Brain pericyte (primary cell): ENCODE measurements around the gene RBM19.

Experiments used
- DNase-seq: peaks from one replicate; pipeline ENCODE4 v3.0.0-alpha.2; 2012; ENCODE audit warnings: low read depth, low spot score

Gene RBM19

GRCh38 chr12:113855998-113856397, 110.1 kb downstream of the RBM19 start:
- no peak for DNase-seq

GRCh38 chr12:113854385-113855142, 111.6 kb downstream of the RBM19 start:
- DNase-seq = no peak

GRCh38 chr12:113853491-113853890, 112.6 kb downstream of the RBM19 start:
- no peak for DNase-seq

GRCh38 chr12:113852695-113853490, 113.2 kb downstream of the RBM19 start:
- DNase-seq = no peak

DNA sequence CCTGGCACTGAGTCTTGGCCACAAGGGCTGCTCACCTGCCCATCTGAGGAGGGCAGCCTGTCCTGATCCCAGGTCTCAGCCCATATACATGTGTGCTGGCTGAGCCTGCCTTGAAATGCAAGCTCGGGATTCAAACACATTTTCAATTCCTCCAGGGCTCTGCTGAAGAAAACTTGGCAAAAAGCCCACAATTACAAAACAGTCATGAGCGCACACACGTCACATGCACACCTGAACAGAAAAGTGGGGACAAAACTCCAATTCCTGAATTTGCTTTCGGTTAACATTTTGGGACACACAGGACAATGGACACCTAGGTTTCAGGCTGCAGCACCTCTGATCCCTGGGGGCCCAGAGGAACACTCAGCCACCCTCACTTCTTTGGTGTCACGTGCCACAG, 113.9 kb downstream of the RBM19 start:
- no peak for DNase-seq

DNA sequence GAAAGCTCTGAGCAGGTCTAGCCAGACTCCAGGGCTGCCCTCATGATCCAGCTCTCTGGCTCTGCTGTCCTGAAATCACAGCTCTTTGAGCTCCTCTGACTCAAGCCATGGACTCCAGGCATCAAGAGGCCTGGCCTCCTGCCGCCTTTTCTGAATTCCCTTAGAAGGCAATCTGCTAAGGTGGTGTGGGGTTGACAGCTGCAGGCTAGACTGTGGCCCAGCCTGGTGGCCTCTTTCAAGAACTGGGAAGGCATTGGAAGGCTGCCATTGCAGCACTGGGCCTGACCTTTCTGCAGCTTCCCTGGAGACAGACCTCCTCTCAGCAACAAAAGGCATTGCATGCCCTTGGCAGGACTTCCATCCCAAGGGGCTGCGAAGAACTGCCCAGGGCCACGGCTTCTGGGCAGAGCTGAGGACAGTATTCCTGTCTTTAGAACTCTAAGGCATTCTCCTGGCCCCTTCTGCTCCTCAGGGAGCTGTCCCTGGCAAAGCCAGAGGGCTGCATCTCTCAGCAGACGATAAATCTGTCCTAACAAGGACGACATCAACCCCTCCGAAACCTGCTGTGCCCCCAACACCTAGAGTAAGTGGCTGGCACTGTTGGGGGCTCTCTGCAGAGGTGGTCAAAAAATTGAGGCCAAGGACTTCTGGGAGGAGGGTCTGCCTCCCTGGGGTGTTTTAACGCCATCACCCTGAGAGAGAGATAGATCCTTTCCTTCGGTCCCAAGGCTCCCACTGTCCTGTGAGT, 115.6 kb downstream of the RBM19 start:
- no peak for DNase-seq

GRCh38 chr12:113847856-113848255, 118.3 kb downstream of the RBM19 start:
- no peak for DNase-seq

GRCh38 chr12:113846883-113847755, 119.0 kb downstream of the RBM19 start:
- no peak for DNase-seq

- DNase-seq = no peak
Observed at GRCh38 chr12:113845900-113846674, 120.0 kb downstream of the RBM19 start.

DNA sequence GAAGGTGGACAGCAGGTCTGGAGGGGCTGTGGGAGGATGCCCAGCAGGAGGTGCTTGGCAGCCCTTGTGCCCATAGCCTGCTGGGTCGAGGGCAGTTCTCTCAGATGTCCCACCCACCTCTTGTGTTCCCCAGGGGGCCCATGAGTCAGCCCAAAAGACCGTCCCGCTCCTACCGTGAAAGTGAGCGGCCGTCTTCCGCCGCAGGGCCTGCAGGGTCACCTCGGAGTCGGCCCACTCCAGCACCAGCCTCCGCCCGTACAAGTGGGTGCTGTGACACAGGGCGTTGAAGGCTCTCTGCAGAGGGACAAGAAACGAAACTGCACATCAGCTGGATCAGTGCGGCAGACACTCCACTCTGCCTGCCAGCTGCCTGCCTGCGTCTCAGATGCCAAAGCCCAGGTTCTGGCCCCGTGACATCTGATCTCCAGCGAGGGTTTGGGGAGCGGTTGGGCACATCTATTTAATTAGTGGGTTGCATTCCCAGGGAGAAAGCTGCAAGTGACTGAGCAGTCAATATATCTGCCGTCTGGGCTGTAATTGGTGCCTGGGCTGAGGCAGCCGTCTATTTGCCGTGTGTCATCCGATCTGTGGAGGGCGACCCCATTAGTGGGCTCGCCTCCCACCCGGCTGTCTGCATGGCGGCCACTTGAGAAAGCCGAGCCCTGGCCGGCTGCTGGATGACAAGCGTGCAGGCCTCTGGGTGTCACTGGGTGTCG, 121.5 kb downstream of the RBM19 start:
- no peak for DNase-seq

DNA sequence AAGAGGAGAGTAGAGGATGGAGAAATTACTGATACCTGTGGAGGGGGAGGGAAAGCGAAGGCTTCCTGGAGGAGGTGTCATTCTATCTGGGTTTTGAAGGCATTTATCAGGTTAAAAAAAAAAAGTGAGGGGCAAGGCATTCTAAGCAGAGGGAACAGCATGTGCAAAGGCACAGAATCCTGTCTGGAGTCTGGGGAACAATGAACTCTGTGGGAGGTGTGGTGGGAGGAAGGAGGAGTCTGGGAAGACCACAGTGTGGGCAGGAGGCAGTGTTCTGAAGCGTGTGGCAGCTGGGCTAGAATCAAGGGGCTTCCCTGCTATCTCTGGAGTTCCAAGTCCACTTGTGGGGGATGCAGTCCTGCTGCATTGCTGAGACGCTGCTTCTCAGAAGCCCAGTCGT, 123.4 kb downstream of the RBM19 start:
- no peak for DNase-seq

GRCh38 chr12:113841786-113842185, 124.3 kb downstream of the RBM19 start:
- DNase-seq = no peak

DNA sequence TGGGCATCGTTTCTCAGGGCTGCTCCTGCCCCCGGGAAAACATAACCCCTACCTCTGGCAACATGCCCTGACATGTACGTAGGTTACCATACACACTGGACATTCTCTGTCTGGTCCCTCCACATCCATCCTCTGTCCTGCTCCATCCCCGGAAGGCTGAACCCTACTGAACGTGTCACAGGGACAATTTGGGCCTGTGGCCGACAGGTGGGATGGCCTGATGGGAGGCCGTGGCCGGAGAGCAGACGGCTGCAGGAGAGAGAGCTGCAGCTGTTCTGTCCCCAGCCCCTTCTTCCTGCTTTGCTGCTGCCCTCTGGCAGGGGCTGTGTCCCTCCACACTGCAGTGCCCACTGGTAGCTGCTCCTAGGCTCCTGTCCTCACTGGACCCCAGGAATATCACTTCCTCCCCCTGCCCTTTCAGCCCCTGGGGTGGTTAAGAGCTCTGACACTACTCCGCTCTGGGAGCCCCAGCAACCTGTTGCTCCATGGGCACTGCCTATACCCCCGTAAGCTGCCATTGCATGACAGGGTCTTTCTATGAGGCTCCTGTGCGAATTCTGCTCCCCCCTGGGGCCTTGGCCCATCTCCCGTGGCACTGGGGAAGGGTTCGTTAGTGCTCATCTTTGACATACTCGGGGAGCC, 125.6 kb downstream of the RBM19 start:
- no peak for DNase-seq

DNA sequence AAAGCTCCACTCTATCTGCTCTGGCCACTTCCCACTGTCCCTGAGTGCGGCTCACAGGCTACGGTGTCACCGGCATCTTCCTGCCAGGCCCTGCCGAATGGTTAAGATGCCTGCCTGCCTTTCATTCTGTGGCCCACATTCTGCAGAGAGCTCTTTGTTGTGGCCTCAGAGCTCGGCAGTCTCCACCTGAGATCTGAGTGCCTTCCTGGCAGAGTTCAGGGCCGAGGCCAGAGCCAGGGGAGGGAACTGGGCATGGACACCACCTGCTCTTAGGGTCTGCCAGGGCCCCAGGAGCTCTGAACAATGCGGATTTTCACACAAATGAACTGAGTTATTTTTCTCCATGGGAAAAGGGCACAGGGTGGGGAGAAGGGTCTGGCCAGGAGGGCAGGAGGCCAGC, 127.2 kb downstream of the RBM19 start:
- no peak for DNase-seq

DNA sequence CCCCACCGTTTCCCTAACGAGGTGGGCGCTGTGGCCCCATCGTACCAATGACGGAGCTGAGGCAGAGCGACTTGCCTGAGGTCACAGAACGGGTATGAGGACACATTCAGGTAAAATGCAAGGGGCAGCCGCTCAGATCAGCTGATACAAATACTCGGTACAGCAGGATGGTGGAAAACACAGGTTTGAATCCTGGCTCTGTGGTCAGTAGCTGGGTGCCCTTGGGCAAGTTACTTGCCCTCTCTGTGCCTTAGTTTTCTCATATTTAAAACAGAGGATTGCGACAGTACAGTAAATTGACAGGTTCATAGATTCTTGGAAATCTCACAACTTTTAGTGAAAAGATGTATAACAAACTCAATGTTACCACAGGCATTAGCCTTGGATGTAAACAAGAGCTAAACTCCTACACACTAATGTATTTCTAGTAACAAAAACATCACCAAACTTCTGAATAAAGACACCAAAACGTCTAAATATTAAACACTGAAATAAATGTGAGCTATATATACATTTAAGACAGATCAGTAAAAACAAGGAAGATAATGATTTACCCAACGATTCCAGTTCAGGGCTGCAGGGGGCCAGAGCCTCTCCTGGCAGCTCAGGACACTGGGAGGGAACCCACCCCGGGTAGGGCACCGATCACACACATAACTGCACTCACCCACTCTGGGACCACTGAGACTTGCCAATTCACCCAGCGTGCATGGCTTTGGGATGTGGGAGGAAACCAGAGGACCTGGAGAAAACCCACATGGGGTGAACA, 128.4 kb downstream of the RBM19 start:
- DNase-seq = no peak

GRCh38 chr12:113837084-113837483, 129.0 kb downstream of the RBM19 start:
- no peak for DNase-seq

- no peak for DNase-seq
Observed at GRCh38 chr12:113835896-113836295, 130.2 kb downstream of the RBM19 start.

GRCh38 chr12:113835433-113835832, 130.7 kb downstream of the RBM19 start:
- DNase-seq = no peak

DNA sequence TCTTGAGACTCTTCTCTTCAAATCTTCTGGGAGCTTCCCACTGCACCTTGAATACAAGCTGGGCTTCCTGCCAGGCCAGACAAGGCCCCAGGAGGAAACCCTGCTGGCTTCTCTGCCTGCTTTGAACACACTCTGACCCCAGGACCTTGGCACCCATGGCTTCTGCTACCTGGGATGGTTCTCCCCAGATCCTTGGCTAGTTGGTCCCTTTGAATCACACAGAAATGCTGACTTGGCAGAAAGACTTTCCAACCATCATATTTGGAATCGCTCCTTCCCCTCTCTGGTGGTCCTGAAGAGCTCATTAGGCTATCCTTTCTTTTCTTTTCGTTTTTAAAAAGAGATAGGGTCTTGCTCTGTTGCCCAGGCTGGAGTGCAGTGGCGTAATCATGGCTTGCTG, 132.7 kb downstream of the RBM19 start:
- no peak for DNase-seq
